DND-41 (cell line): ENCODE data around the gene NPHP4.

Experiments
- ATAC-seq: fragments of 200-7000 bp; cut with Tn5 transposase; 3 replicates; pipeline ENCODE4 v1.9.1; 2021; ENCODE audit warnings: low read depth; ENCODE audit not compliant: insufficient read depth
- DNase-seq: peaks from one replicate; pipeline ENCODE4 v3.0.0-alpha.2; 2020
- H2AFZ ChIP-seq: 2 replicates; pipeline ENCODE4 v1.6.0; 2012; ENCODE audit warnings: low read depth, low read length
- H3K27ac ChIP-seq: 2 replicates; pipeline ENCODE4 v1.5.1; 2012; ENCODE audit warnings: low read length, inconsistent platforms
- H3K27me3 ChIP-seq: fragments of 200-600 bp; sonication (generic); 2 replicates; pipeline ENCODE4 v1.6.0; 2012; ENCODE audit warnings: low read length, mild to moderate bottlenecking, inconsistent platforms; ENCODE audit not compliant: insufficient read depth, poor library complexity
- H3K36me3 ChIP-seq: 2 replicates; pipeline ENCODE4 v1.5.1; 2012; ENCODE audit warnings: low read length, inconsistent platforms; ENCODE audit not compliant: insufficient read depth
- H3K4me1 ChIP-seq: 2 replicates; pipeline ENCODE4 v1.5.1; 2012; ENCODE audit warnings: mild to moderate bottlenecking, low read length; ENCODE audit not compliant: insufficient read depth
- H3K4me2 ChIP-seq: 2 replicates; pipeline ENCODE4 v1.6.0; 2012; ENCODE audit warnings: mild to moderate bottlenecking, moderate library complexity, low read length, inconsistent platforms; ENCODE audit not compliant: insufficient read depth
- H3K4me3 ChIP-seq, 2 experiments: fragments of 200-600 bp in 1 of 2; shearing (Covaris generic) in 1 of 2; 2 replicates each; pipeline ENCODE4 v1.5.1; 2012 to 2016; ENCODE audit warnings: inconsistent platforms in 2 of 2, low read length in 2 of 2, mild to moderate bottlenecking in 2 of 2, low read depth in 1 of 2, moderate library complexity in 1 of 2
- H3K79me2 ChIP-seq: 2 replicates; pipeline ENCODE4 v1.6.0; 2012; ENCODE audit warnings: low read length, inconsistent platforms; ENCODE audit not compliant: insufficient read depth
- H3K9ac ChIP-seq: 2 replicates; pipeline ENCODE4 v1.6.0; 2012; ENCODE audit warnings: low read depth, mild to moderate bottlenecking, inconsistent platforms, low read length, moderate library complexity
- H3K9me3 ChIP-seq: 2 replicates; pipeline ENCODE4 v1.5.1; 2012; ENCODE audit warnings: low read length, moderate library complexity, mild to moderate bottlenecking, inconsistent platforms; ENCODE audit not compliant: insufficient read depth, severe bottlenecking
- H4K20me1 ChIP-seq: 2 replicates; pipeline ENCODE4 v1.6.0; 2012; ENCODE audit warnings: low read length; ENCODE audit not compliant: insufficient read depth
- CTCF ChIP-seq: IDR thresholded peaks from 2 replicates; pipeline ENCODE4 v1.5.1; 2012; ENCODE audit warnings: borderline replicate concordance, low read length, moderate library complexity, mild to moderate bottlenecking; ENCODE audit not compliant: poor library complexity, severe bottlenecking; ENCODE audit errors: extremely low read depth
- EZH2 ChIP-seq: IDR thresholded peaks from 3 replicates; pipeline ENCODE4 v1.6.1; 2012; ENCODE audit warnings: borderline replicate concordance, low read depth, mild to moderate bottlenecking, moderate library complexity, low read length, inconsistent platforms; ENCODE audit not compliant: severe bottlenecking

NPHP4 gene

DNA sequence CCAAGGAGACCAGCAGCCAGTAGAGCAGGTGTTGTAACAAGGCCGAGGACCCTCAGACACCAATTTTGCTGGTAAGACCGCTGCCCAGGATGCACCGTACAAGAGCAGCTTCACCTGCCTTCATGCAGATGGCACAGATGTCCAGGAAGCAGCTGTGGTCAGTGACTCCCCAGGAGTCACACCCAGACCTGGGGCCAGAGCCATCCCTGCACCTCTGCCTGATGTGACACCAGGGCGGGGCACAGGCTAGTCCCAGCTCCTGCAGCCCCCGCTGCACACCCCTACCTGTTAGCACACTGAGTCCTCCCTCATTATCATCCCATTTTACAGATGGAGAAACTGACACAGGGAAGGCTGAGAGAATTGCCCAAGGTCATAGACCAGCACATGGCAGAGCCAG, 37.1 kb upstream of the NPHP4 start:
- no peak for DNase-seq

GRCh38 chr1:6028042-6028850, 36.0 kb upstream of the NPHP4 start:
- H2AFZ ChIP-seq = peak overlapping the region; percentile 63
- ATAC-seq (peak; percentile 77), DNase-seq (peak; percentile 81)
- peaks cover 27% of the 10 kb centered on the region; the same call in 1 of the 2 replicates for H3K36me3 ChIP-seq
- H3K9ac ChIP-seq = peak overlapping the region; percentile 54
- H3K4me2 ChIP-seq = peak overlapping the region; percentile 71
- H3K27me3 ChIP-seq = no peaks in the 10 kb centered on the region
- H4K20me1 ChIP-seq = peaks cover 72% of the 10 kb centered on the region
- TF ChIP-seq EZH2 (no peak), CTCF (no peak)
- peaks cover 53% of the 10 kb centered on the region for H3K79me2 ChIP-seq
- H3K4me3 ChIP-seq = peak overlapping the region in 1 of 2 experiments; percentile 62; a peak in 2 of 4 replicates
- H3K9me3 ChIP-seq = no peaks in the 10 kb centered on the region
- H3K27ac ChIP-seq = peak overlapping the region; percentile 81
- peaks cover 52% of the 10 kb centered on the region for H3K4me1 ChIP-seq

More for the DNA sequence above, 37.1 kb upstream of the NPHP4 start:
- Histone ChIP-seq H4K20me1 (peaks cover 81% of the 10 kb centered on the region), H3K9me3 (no peaks in the 10 kb centered on the region), H3K27me3 (no peaks in the 10 kb centered on the region), H3K9ac (no peak overlapping the region; the same call in 1 of the 2 replicates), H3K4me2 (0 out of 2 replicates have a peak overlapping the region, but pooled peaks have one; percentile 0), H3K4me3 (no peak overlapping the region), H3K27ac (no peak overlapping the region; the same call in 1 of the 2 replicates), H3K79me2 (peaks cover 63% of the 10 kb centered on the region), H2AFZ (no peak overlapping the region), H3K36me3 (peaks cover 34% of the 10 kb centered on the region; the same call in 1 of the 2 replicates), H3K4me1 (peaks cover 52% of the 10 kb centered on the region)
- TF ChIP-seq EZH2 (no peak), CTCF (no peak)
- no peak for ATAC-seq

GRCh38 chr1:6027591-6027990, 35.4 kb upstream of the NPHP4 start:
- Histone ChIP-seq H3K27ac (peak overlapping the region; percentile 81), H2AFZ (no peak overlapping the region), H3K4me1 (peaks cover 52% of the 10 kb centered on the region), H3K27me3 (no peaks in the 10 kb centered on the region), H3K4me2 (peak overlapping the region; percentile 71), H3K9ac (peak overlapping the region; percentile 54), H3K36me3 (peaks cover 23% of the 10 kb centered on the region; the same call in 1 of the 2 replicates), H3K4me3 (peak overlapping the region; percentile 20 to 62; a peak in 3 of 4 replicates), H3K79me2 (peaks cover 46% of the 10 kb centered on the region), H3K9me3 (no peaks in the 10 kb centered on the region), H4K20me1 (peaks cover 67% of the 10 kb centered on the region)
- no peak for ATAC-seq
- TF ChIP-seq CTCF = no peak
- TF ChIP-seq EZH2 = no peak
- DNase-seq = peak; percentile 27
